Endothelial cell of umbilical vein (primary cell): ENCODE results near the gene NCKAP5. TPM values are rescaled to one million over a fixed set of nuclear protein-coding genes. Genes with fewer than 3 reads are reported as not detected.

ENCODE experiments used
- BruUV-seq: library from RNA; stranded (reverse); fragments of 400-500 nt; replicated peaks from 2 replicates; lab custom pipeline; 2021; lab: Mats Ljungman, UMichigan
- CTCF ChIA-PET: fragments of 300-600, 350-600 bp; sonication (Branson Sonifier 250); formaldehyde crosslinking; loops from one replicate; lab custom pipeline; 2021; ENCODE audit warnings: antibody characterized with exemption, inconsistent platforms; lab: Charles Lee
- POLR2A ChIA-PET: fragments of 300-600, 350-600 bp; sonication (Branson Sonifier 250); formaldehyde crosslinking; loops from one replicate; lab custom pipeline; 2021; ENCODE audit warnings: antibody characterized with exemption, inconsistent platforms; lab: Charles Lee
- DNase-seq: peaks from one replicate; pipeline ENCODE4 v3.0.0-alpha.2; 2011; ENCODE audit warnings: low read depth, low spot score
- FAIRE-seq: peaks from 2 replicates; lab custom pipeline; 2011; peaks lifted over from hg19 to GRCh38; lab: Jason Lieb, UNC
- H2AFZ ChIP-seq: 2 replicates; pipeline ENCODE4 v1.6.0; 2012; ENCODE audit warnings: low read depth, low read length, control low read depth, inconsistent platforms
- H3K27ac ChIP-seq: 2 replicates; pipeline ENCODE4 v1.5.1; 2011; ENCODE audit warnings: low read depth, mild to moderate bottlenecking, control low read depth, low read length, moderate library complexity; ENCODE audit not compliant: insufficient read depth
- H3K27me3 ChIP-seq, 2 experiments: 2 replicates each; pipeline versions ENCODE4 v1.6.0 to v1.6.1; 2011; ENCODE audit warnings: low read length in 2 of 2, mixed read lengths in 1 of 2; ENCODE audit not compliant: control insufficient read depth in 2 of 2, insufficient read depth in 2 of 2
- H3K36me3 ChIP-seq, 2 experiments: 2 replicates in 1 of 2; 3 replicates in 1 of 2; pipeline ENCODE4 v1.5.1; 2011; ENCODE audit warnings: low read length in 2 of 2, mild to moderate bottlenecking in 1 of 2, moderate library complexity in 1 of 2; ENCODE audit not compliant: control insufficient read depth in 2 of 2, insufficient read depth in 2 of 2; ENCODE audit errors: extremely low read depth in 1 of 2
- H3K4me1 ChIP-seq: 3 replicates; pipeline ENCODE4 v1.5.1; 2011; ENCODE audit warnings: mild to moderate bottlenecking, low read length; ENCODE audit not compliant: control insufficient read depth, insufficient read depth; ENCODE audit errors: extremely low read depth
- H3K4me2 ChIP-seq: 2 replicates; pipeline ENCODE4 v1.6.1; 2011; ENCODE audit warnings: low read length, control low read depth, mixed read lengths; ENCODE audit not compliant: insufficient read depth
- H3K4me3 ChIP-seq, 3 experiments: fragments of 200-600 bp in 1 of 3; sonication (generic), shearing (Covaris generic) in 1 of 3; replicated peaks in 1 of 3; 2 replicates each; pipeline ENCODE4 v1.5.1; 2011 to 2016; ENCODE audit warnings: control low read depth in 3 of 3, low read length in 3 of 3, mild to moderate bottlenecking in 2 of 3, inconsistent platforms in 1 of 3, low read depth in 1 of 3, moderate library complexity in 1 of 3; ENCODE audit not compliant: insufficient read depth in 1 of 3
- H3K79me2 ChIP-seq: 2 replicates; pipeline ENCODE4 v1.6.0; 2012; ENCODE audit warnings: low read length, inconsistent platforms; ENCODE audit not compliant: control insufficient read depth, insufficient read depth
- H3K9ac ChIP-seq: replicated peaks from 2 replicates; pipeline ENCODE3; 2011; ENCODE audit warnings: low read length, control low read depth; ENCODE audit not compliant: insufficient read depth; ENCODE audit errors: extremely low read depth
- H3K9me1 ChIP-seq: replicated peaks from 3 replicates; pipeline ENCODE4 v1.6.0; 2011; ENCODE audit warnings: mild to moderate bottlenecking, low read length; ENCODE audit not compliant: control insufficient read depth, insufficient read depth; ENCODE audit errors: extremely low read depth
- H3K9me3 ChIP-seq: replicated peaks from 2 replicates; pipeline ENCODE4 v1.5.1; 2012; ENCODE audit warnings: low read length, inconsistent platforms; ENCODE audit not compliant: control insufficient read depth, insufficient read depth
- H4K20me1 ChIP-seq: replicated peaks from 2 replicates; pipeline ENCODE3; 2011; ENCODE audit warnings: mild to moderate bottlenecking, low read length; ENCODE audit not compliant: control insufficient read depth, insufficient read depth; ENCODE audit errors: extremely low read depth
- EZH2 ChIP-seq: IDR thresholded peaks from 2 replicates; pipeline ENCODE4 v1.6.1; 2012; ENCODE audit warnings: borderline replicate concordance, low read depth, mild to moderate bottlenecking, moderate library complexity, low read length, inconsistent platforms; ENCODE audit not compliant: severe bottlenecking
- FOS ChIP-seq: IDR thresholded peaks from 2 replicates; pipeline ENCODE4 v1.6.1; 2011; ENCODE audit warnings: mild to moderate bottlenecking, low read length, moderate library complexity, borderline replicate concordance; ENCODE audit not compliant: insufficient read depth
- GATA2 ChIP-seq: IDR thresholded peaks from 2 replicates; pipeline ENCODE4 v1.7.0; 2011; ENCODE audit warnings: low read depth, mild to moderate bottlenecking, moderate library complexity, mixed read lengths, low read length; ENCODE audit not compliant: insufficient read length, insufficient read depth
- JUN ChIP-seq: IDR thresholded peaks from 2 replicates; pipeline ENCODE4 v1.6.1; 2011; ENCODE audit warnings: borderline replicate concordance, low read depth; ENCODE audit not compliant: insufficient read length, insufficient read depth
- MYC ChIP-seq: IDR thresholded peaks from one replicate; pipeline ENCODE4 v1.6.1; 2011; ENCODE audit warnings: mild to moderate bottlenecking, low read depth, low read length
- POLR2A ChIP-seq: IDR thresholded peaks from 2 replicates; pipeline ENCODE4 v1.6.1; 2012; ENCODE audit warnings: low read depth, mild to moderate bottlenecking, control low read depth, low read length
- POLR2AphosphoS5 ChIP-seq: IDR thresholded peaks from 2 replicates; pipeline ENCODE4 v1.6.1; 2012; ENCODE audit warnings: low read depth, mild to moderate bottlenecking, control low read depth, low read length, moderate library complexity; ENCODE audit not compliant: insufficient read depth
- dilution Hi-C: fragments of 300-500 bp; cut with MboI; formaldehyde crosslinking; loops from one replicate; pipeline ENCODE4 v1.15.0; 2019; ENCODE audit warnings: low sequenced_read_pairs; ENCODE audit not compliant: extremely low pct_ligation_motif_present
- intact Hi-C: fragments of 100-400 bp; cut with micrococcal nuclease; formaldehyde crosslinking; loops from one replicate; pipeline ENCODE4 v1.10.0; 2022
- polyA plus RNA-seq, 4 experiments: library from polyadenylated mRNA; depleted of rRNA in 3 of 4; stranded (reverse) in 3 of 4; unstranded in 1 of 4; fragments of >200 nt; gene quantifications; 2 replicates each; pipeline versions ENCODE4 v1.2.1 to v1.2.3, GENCODE V29; 2011 to 2012; ENCODE audit warnings: missing spikeins in 1 of 4
- total RNA-seq: library from RNA; stranded (reverse); gene quantifications from 2 replicates; pipeline ENCODE4 v1.2.3, GENCODE V29; 2021
- TF ChIP-seq, protein P1 (sequence below), 2 donors: IDR thresholded peaks; 1 replicate in 1 of 2; 2 replicates in 1 of 2; pipeline ENCODE4 v1.5.1; 2011; ENCODE audit warnings: low read length in 2 of 2, mild to moderate bottlenecking in 2 of 2, moderate library complexity in 2 of 2, control low read depth in 1 of 2, inconsistent platforms in 1 of 2, low read depth in 1 of 2; ENCODE audit not compliant: insufficient read depth in 1 of 2; ENCODE audit errors: extremely low read depth in 1 of 2
- TF ChIP-seq, protein P2 (sequence below): IDR thresholded peaks from 2 replicates; pipeline ENCODE4 v1.6.1; 2011; ENCODE audit not compliant: insufficient read depth, insufficient read length

The NCKAP5 gene
- total and polyA plus RNA-seq, 2 donors (not counting 3 experiments of a cell fraction or from before 2014, with no cell fraction given), result 0.47 to 3.3 TPM

DNA sequence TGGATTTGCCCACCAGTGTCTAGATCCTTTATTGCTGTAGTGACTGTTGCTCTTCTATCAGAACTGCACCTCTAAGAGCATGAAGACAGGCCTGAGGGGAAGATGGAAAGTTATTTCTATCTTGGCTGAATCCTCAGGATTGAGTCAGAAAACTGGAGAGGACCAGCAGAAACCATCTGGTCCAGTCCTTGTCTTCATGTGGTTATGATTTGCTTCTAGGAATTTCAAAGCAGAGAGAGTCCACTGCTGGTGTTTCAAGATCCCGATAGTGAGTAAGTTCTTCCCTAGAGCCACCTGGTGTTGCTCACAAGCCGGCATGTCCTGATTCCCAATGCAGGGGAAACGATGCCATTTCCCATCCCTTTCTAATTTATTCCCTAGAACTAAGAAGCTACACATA is 84.2 kb downstream of the NCKAP5 start:
- intact Hi-C loops, result no loop called here
- FAIRE-seq (no peak), DNase-seq (no peak)
- Histone ChIP-seq H3K9me3 (no peaks in the 10 kb centered on the region), H3K36me3 (no peaks in the 10 kb centered on the region), H3K4me3 (no peak overlapping the region), H3K27me3 (peaks cover 0 to 2% of the 10 kb centered on the region in 2 experiments), H2AFZ (no peak overlapping the region), H4K20me1 (no peaks in the 10 kb centered on the region), H3K79me2 (no peaks in the 10 kb centered on the region), H3K27ac (no peak overlapping the region), H3K9ac (no peak overlapping the region), H3K4me1 (no peaks in the 10 kb centered on the region), H3K4me2 (no peak overlapping the region), H3K9me1 (no peaks in the 10 kb centered on the region)
- no peak for TF ChIP-seq JUN
- TF ChIP-seq POLR2A, result no peak
- no peak for TF ChIP-seq MYC
- no peak for TF ChIP-seq POLR2AphosphoS5
- TF ChIP-seq EZH2, result no peak
- TF ChIP-seq, protein P1, sequence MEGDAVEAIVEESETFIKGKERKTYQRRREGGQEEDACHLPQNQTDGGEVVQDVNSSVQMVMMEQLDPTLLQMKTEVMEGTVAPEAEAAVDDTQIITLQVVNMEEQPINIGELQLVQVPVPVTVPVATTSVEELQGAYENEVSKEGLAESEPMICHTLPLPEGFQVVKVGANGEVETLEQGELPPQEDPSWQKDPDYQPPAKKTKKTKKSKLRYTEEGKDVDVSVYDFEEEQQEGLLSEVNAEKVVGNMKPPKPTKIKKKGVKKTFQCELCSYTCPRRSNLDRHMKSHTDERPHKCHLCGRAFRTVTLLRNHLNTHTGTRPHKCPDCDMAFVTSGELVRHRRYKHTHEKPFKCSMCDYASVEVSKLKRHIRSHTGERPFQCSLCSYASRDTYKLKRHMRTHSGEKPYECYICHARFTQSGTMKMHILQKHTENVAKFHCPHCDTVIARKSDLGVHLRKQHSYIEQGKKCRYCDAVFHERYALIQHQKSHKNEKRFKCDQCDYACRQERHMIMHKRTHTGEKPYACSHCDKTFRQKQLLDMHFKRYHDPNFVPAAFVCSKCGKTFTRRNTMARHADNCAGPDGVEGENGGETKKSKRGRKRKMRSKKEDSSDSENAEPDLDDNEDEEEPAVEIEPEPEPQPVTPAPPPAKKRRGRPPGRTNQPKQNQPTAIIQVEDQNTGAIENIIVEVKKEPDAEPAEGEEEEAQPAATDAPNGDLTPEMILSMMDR (IDR thresholded peaks at IDR 0.05; ENCODE audit: extremely low read depth in 1 of 2, insufficient read depth in 1 of 2, low read depth in 1 of 2, low read length in 2 of 2), result no peak
- ChIA-PET POLR2A (no interaction called here), CTCF (no interaction called here)
- dilution Hi-C loops, result no loop called here
- BruUV-seq, result no TSS peak

DNA sequence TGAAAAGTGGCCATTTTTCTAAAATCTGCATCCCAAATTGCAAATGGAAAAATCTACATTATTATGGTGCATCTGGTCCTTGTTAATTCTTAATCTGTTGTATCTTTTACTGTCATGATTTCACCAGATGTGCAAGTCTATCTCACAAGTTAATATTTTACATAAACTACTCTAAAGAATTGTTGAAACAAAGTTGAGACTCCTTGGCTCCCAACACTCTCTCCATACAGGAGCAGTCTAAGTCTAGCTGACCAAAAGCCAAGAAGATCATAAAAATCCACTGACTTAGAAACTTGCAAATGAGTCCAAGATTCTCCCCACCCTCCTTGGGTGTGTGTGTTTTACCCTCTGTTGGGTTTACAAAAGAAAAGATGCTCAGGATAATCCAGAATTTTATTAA is 85.1 kb downstream of the NCKAP5 start:
- no peak overlapping the region for H3K27ac ChIP-seq
- peaks cover 0 to 2% of the 10 kb centered on the region in 2 experiments for H3K27me3 ChIP-seq
- no peaks in the 10 kb centered on the region for H3K9me3 ChIP-seq
- no peak overlapping the region for H3K4me2 ChIP-seq
- dilution Hi-C loops, result no loop called here
- FAIRE-seq (no peak), DNase-seq (no peak)
- no peaks in the 10 kb centered on the region for H3K4me1 ChIP-seq
- POLR2A ChIA-PET, result no interaction called here
- no peaks in the 10 kb centered on the region for H3K36me3 ChIP-seq
- no peaks in the 10 kb centered on the region for H3K79me2 ChIP-seq
- intact Hi-C loops, result no loop called here
- H4K20me1 ChIP-seq, result no peaks in the 10 kb centered on the region
- H3K4me3 ChIP-seq, result no peak overlapping the region
- TF ChIP-seq, protein P1 (IDR thresholded peaks at IDR 0.05; ENCODE audit: extremely low read depth in 1 of 2, insufficient read depth in 1 of 2, low read depth in 1 of 2, low read length in 2 of 2), result no peak
- TF ChIP-seq POLR2A, result no peak
- no peak for TF ChIP-seq POLR2AphosphoS5
- TF ChIP-seq EZH2, result no peak
- TF ChIP-seq GATA2, result no peak
- TF ChIP-seq FOS, result no peak
- TF ChIP-seq MYC, result no peak
- TF ChIP-seq JUN, result no peak
- TF ChIP-seq, protein P2, sequence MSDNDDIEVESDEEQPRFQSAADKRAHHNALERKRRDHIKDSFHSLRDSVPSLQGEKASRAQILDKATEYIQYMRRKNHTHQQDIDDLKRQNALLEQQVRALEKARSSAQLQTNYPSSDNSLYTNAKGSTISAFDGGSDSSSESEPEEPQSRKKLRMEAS, result no peak
- no peak overlapping the region for H3K9ac ChIP-seq
- CTCF ChIA-PET, result no interaction called here
- H3K9me1 ChIP-seq, result no peaks in the 10 kb centered on the region
- no TSS peak for BruUV-seq
- H2AFZ ChIP-seq, result no peak overlapping the region
